ENCODE results near the gene DNAH1.

The DNAH1 gene

DNA sequence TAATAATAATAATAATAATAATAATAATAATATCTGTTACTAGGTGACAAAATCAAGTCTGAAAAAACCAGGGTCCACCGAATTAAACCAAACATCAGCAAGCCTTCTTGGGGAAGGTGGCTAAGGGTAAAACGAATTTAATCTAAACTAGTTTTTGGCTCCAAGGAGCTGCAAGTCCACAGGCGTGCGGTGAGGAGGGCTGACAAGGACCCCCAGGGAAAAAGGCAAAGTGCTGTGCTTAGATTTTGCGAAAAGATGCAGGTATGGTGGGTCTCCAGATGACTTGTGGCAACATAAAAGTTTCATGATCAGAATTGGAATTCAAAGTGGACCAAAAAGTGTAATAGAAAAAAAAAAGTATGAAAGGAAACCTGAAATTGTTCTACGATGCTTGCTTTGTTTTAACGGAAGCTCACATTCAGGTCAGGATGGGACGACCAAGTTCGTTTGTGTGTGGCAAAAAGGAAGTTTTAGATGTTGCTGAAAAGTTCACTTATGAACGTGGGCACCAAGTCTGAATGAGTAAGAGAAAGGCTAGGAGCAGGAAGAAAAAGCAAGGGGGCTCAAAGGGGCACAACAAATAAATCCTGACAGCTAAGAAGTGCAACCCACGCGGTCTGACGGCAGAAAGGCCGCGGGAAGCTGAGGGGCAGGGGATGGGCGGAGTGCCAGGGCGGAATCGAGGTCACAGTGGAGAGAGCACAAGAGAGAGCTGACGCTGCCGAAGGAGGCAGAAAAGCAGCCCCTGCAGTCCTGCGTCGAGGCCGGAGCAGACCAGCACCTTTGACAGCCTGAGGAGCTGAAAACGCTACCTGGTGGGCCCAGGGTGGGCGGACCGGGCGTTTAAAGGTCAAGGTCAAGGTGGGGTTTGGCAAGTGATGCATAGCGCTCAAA, 38.8 kb upstream of the DNAH1 start:
- peak overlapping the region; percentile 87 for H3K4me3 ChIP-seq (ENCODE audit: low read depth, low read length)
- no peak for DNase-seq (ENCODE audit: low read depth)
- no peak for TF ChIP-seq CTCF (IDR thresholded peaks at IDR 0.05; ENCODE audit: low read depth, low read length, missing control alignments)

DNA sequence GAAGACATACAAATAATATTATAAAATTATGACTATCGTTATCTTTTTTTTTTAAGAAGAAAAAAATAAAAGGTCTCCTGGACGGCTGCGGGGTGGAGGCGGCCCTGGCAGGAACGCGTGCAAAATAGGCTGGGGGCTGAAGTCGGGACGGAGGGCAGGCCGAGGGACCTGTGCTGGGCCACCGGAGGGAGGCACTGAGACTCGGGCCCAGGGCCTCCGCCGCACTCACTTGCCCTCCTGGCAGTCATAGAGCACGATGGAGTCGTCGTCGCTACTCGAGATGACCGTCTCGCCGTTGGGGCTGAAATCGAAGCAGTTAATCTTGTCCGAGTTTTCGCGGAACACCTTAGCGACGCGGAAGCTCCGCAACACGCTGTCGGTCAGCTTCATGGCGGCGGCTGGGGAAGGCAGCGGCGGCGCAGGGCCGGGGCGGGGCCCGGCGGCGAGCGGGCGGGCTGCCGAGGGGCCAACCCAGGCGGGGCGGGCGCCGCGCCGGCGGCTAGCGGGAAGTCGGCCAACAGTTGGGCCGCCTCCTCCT, 38.1 kb upstream of the DNAH1 start:
- peak; percentile 42 for TF ChIP-seq CTCF (IDR thresholded peaks at IDR 0.05; ENCODE audit: low read depth, low read length, missing control alignments)
- DNase-seq (ENCODE audit: low read depth): no peak

DNA sequence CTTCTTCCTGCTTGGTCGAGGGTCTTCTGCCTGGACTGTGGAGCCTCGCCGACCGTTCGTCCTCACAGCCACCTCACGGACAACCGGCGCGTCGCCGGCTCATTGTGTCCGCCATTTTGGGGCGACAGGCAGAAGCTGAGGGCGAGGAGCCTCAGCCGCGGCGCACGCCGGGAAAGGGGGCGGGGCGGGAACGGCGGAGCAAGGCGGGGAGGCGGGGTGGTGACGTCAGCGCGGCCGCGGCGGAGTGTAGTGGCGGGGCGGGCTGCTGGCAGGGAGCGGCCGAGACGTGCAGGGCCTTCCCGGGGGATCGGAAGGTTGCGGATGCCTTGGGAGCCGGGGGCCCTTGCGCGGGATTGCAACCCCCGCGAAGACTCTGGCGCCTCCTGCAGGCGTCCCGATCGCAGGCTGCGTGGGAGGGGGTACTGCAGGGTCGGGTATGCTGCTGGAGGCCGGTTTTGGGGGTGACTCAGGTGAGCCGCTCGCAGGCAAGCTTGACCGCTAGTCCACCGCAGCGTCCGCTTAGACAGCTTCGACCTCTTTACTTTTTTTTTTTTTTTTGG, 37.5 kb upstream of the DNAH1 start, which contains the start of gene WDR82:
WDR82 (minus strand) TSS at position 140 of the 560 bp plus-strand sequence. CDS start 288 bp downstream, outside the sequence.
- DNase-seq (ENCODE audit: low read depth): peak; percentile 70
- peak within 1 kb of the TSS; percentile 87 for H3K4me3 ChIP-seq (ENCODE audit: low read depth, low read length)
- peak; percentile 49 for TF ChIP-seq CTCF (IDR thresholded peaks at IDR 0.05; ENCODE audit: low read depth, low read length, missing control alignments)

More for the DNA sequence above, 38.1 kb upstream of the DNAH1 start:
- peak overlapping the region; percentile 87 for H3K4me3 ChIP-seq (ENCODE audit: low read depth, low read length)

DNA sequence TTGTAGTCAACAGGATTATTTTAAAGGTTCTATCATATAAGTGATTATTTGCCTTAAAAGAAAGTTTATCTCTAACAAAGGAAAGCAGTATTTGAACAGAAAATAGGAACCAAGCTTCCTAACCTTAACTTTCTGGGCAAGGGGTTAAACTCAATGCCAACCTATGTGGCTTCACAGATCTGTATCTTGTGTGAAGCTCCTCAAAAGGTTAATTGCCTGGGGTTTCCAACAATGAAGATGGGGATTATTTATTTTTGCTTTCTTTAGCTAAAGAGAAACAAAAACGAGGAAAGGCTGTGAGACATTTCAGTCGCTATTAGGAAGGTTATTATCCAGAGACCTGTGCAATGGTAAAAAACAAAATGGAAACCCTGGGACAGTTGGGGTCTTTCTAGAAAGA, 36.5 kb upstream of the DNAH1 start:
- TF ChIP-seq CTCF (IDR thresholded peaks at IDR 0.05; ENCODE audit: low read depth, low read length, missing control alignments): no peak
- DNase-seq (ENCODE audit: low read depth): no peak
- no peak overlapping the region; the same call in 1 of the 2 replicates for H3K4me3 ChIP-seq (ENCODE audit: low read depth, low read length)

- no peak overlapping the region for H3K4me3 ChIP-seq (ENCODE audit: low read depth, low read length)
- no peak for DNase-seq (ENCODE audit: low read depth)
- TF ChIP-seq CTCF (IDR thresholded peaks at IDR 0.05; ENCODE audit: low read depth, low read length, missing control alignments): no peak
Observed at GRCh38 chr3:52280050-52280461, 36.1 kb upstream of the DNAH1 start.

- no peak for TF ChIP-seq CTCF (IDR thresholded peaks at IDR 0.05; ENCODE audit: low read depth, low read length, missing control alignments)
- DNase-seq (ENCODE audit: low read depth): no peak
- no peak overlapping the region for H3K4me3 ChIP-seq (ENCODE audit: low read depth, low read length)
Observed at GRCh38 chr3:52281981-52282801, 33.9 kb upstream of the DNAH1 start.
